Measurements from ENCODE around the gene SRRM5. TPM values are rescaled to one million over a fixed set of nuclear protein-coding genes. Genes with fewer than 3 reads are reported as not detected.

SRRM5 gene
- polyA plus RNA-seq, 2 of the 4 experiments (the other 2 are of a cell fraction) = 0.47 to 0.50 TPM

- CTCF ChIA-PET = interaction anchor here (0.7 to 4.6 kb wide), 18 partner anchors 10 to 492 kb away, joined by 3 to 51 read pairs (median 5); partner anchors contain the start of gene ZNF575
- peak within 1 kb of the TSS; percentile 96 for H3K4me2 ChIP-seq
- H3K27ac ChIP-seq = peak within 1 kb of the TSS; percentile 86 to 88
- peaks cover 19% of the 10 kb centered on the region for H3K4me1 ChIP-seq
- ATAC-seq (peak; percentile 88 to 89), FAIRE-seq (peak; percentile 99), DNase-seq (ENCODE audit: low read depth in 1 of 2, low spot score in 1 of 2) (peak; percentile 99 to 100)
- POLR2A ChIA-PET = interaction anchor here (0.7 to 2.5 kb wide), 8 partner anchors 9 to 92 kb away, joined by 3 to 21 read pairs (median 4); partner anchors contain the start of genes PHLDB3, PINLYP, XRCC1 and ZNF575
- peak within 1 kb of the TSS; percentile 66 for H3K4me3 ChIP-seq
- no peaks in the 10 kb centered on the region for H3K9me3 ChIP-seq
- WGBS (ENCODE audit: missing lambda C conversion rate) = under 1% methylated on average over 45 of the region's 60 CpGs
- TF ChIP-seq HOXB13 (CRISPR knock-in tag; IDR thresholded peaks at IDR 0.05; ENCODE audit: low read depth) (no peak), CTCF (IDR thresholded peaks at IDR 0.05) (no peak), RARB (CRISPR knock-in tag; IDR thresholded peaks at IDR 0.05) (no peak), HOXB5 (CRISPR knock-in tag; IDR thresholded peaks at IDR 0.05) (0 out of 2 replicates have a peak, but pooled peaks have one; percentile 72), HDAC2 (IDR thresholded peaks at IDR 0.05) (no peak), FOXS1 (CRISPR knock-in tag; IDR thresholded peaks at IDR 0.05) (no peak), EHMT2 (IDR thresholded peaks at IDR 0.05; ENCODE audit: low read depth) (no peak), NFE2L2 (conservative IDR thresholded peaks at IDR 0.05; ENCODE audit: low read length) (no peak), ELK1 (IDR thresholded peaks at IDR 0.05; ENCODE audit: low read depth, low read length) (no peak), REST (IDR thresholded peaks at IDR 0.05) (no peak), BHLHE40 (IDR thresholded peaks at IDR 0.05; ENCODE audit: low read depth, low read length) (no peak), USF2 (IDR thresholded peaks at IDR 0.05) (no peak), CEBPB (IDR thresholded peaks at IDR 0.05) (no peak), CBX8 (IDR thresholded peaks at IDR 0.05) (no peak), ESRRA (IDR thresholded peaks at IDR 0.05; ENCODE audit: borderline replicate concordance, low read length) (peak; percentile 46), FOSB (CRISPR knock-in tag; IDR thresholded peaks at IDR 0.05) (peak; percentile 26; the same call in 1 of the 2 replicates), CBX2 (IDR thresholded peaks at IDR 0.05; ENCODE audit: borderline replicate concordance, low read depth) (no peak), KDM5A (IDR thresholded peaks at IDR 0.05) (peak; percentile 75), FOSL2 (IDR thresholded peaks at IDR 0.05) (no peak), FOSL2 (CRISPR knock-in tag; IDR thresholded peaks at IDR 0.05) (peak; percentile 61), NPAS2 (CRISPR knock-in tag; IDR thresholded peaks at IDR 0.05; ENCODE audit: borderline replicate concordance) (no peak), MAFK (IDR thresholded peaks at IDR 0.05; ENCODE audit: partially characterized antibody) (no peak), HES2 (IDR thresholded peaks at IDR 0.05) (no peak), SMC3 (IDR thresholded peaks at IDR 0.05) (peak; percentile 39; the same call in 1 of the 3 replicates), JUN (IDR thresholded peaks at IDR 0.05) (peak; percentile 96 to 99; a peak in 4 of 5 replicates), ATOH8 (CRISPR knock-in tag; IDR thresholded peaks at IDR 0.05; ENCODE audit: low read depth) (no peak), RFX5 (IDR thresholded peaks at IDR 0.05) (0 out of 2 replicates have a peak, but pooled peaks have one; percentile 35), PBX3 (IDR thresholded peaks at IDR 0.05) (no peak; the same call in 1 of the 2 replicates), SREBF2 (IDR thresholded peaks at IDR 0.05) (no peak), EP300 (IDR thresholded peaks at IDR 0.05) (no peak), MAX (IDR thresholded peaks at IDR 0.05) (peak; percentile 54; the same call in 1 of the 2 replicates)
Observed at GRCh38 chr19:43595999-43596841, 15.7 kb upstream of the SRRM5 start, which contains the start of the genes IRGQ and ZNF576. TSS of gene IRGQ (minus strand) at chr19:43596134. CDS start at chr19:43595338, 796 bp downstream. TSS of gene ZNF576 (plus strand) at chr19:43596595. CDS start at chr19:43597109, 514 bp downstream.

Measured in A549 (cell line).